PC-9 (cell line): ENCODE data around the gene NOP56. TPM values are rescaled to one million over a fixed set of nuclear protein-coding genes. Genes with fewer than 3 reads are reported as not detected.

ENCODE experiments used
- BruUV-seq: library from RNA; stranded (reverse); fragments of 400-500 nt; replicated peaks from 2 replicates; lab custom pipeline; 2021; lab: Mats Ljungman, UMichigan
- CTCF ChIA-PET: fragments of 300-600 bp; sonication (Branson Sonifier 250); formaldehyde crosslinking; loops from one replicate; lab custom pipeline; 2022; ENCODE audit warnings: antibody characterized with exemption; lab: Charles Lee
- POLR2A ChIA-PET: fragments of 300-600 bp; sonication (Branson Sonifier 250); formaldehyde crosslinking; loops from one replicate; lab custom pipeline; 2022; ENCODE audit warnings: antibody characterized with exemption; ENCODE audit not compliant: unreplicated experiment; lab: Charles Lee
- DNase-seq, 2 experiments: peaks; one replicate each; pipeline versions ENCODE4 v3.0.0 to v3.0.0-alpha.2; 2015 to 2022; ENCODE audit warnings: mixed read lengths in 1 of 2
- H2AFZ ChIP-seq: fragments of 200-600 bp; sonication (generic); 2 replicates; pipeline ENCODE4 v1.8.1; 2017; ENCODE audit warnings: antibody characterized with exemption
- H3F3A ChIP-seq: fragments of 200-600 bp; sonication (generic); 2 replicates; pipeline ENCODE4 v1.8.1; 2017; ENCODE audit warnings: antibody characterized with exemption, mild to moderate bottlenecking, low read depth; ENCODE audit not compliant: insufficient read depth
- H3K27ac ChIP-seq: fragments of 200-600 bp; sonication (generic); 2 replicates; pipeline ENCODE4 v1.6.1; 2016; ENCODE audit warnings: mixed run types
- H3K27me3 ChIP-seq: fragments of 200-600 bp; sonication (generic); 2 replicates; pipeline ENCODE4 v1.6.1; 2016; ENCODE audit warnings: low read depth, mixed run types; ENCODE audit not compliant: insufficient read depth
- H3K36me3 ChIP-seq: fragments of 200-600 bp; sonication (generic); 2 replicates; pipeline ENCODE4 v1.6.1; 2016; ENCODE audit warnings: low read depth, mixed run types
- H3K4me1 ChIP-seq: fragments of 200-600 bp; sonication (generic); replicated peaks from 2 replicates; pipeline ENCODE4 v1.6.1; 2016; ENCODE audit warnings: mixed run types; ENCODE audit not compliant: insufficient read depth
- H3K4me2 ChIP-seq: fragments of 200-600 bp; sonication (generic); 2 replicates; pipeline ENCODE4 v1.6.1; 2017; ENCODE audit warnings: mixed run types
- H3K4me3 ChIP-seq: fragments of 200-600 bp; sonication (generic); 2 replicates; pipeline ENCODE4 v1.6.1; 2016; ENCODE audit warnings: mixed run types
- H3K79me2 ChIP-seq: fragments of 200-600 bp; sonication (generic); 2 replicates; pipeline ENCODE4 v1.6.1; 2017; ENCODE audit warnings: low read depth, mixed run types
- H3K9me2 ChIP-seq: fragments of 200-600 bp; sonication (generic); 2 replicates; pipeline ENCODE4 v1.8.1; 2017; ENCODE audit warnings: mild to moderate bottlenecking; ENCODE audit not compliant: insufficient read depth
- H3K9me3 ChIP-seq: fragments of 200-600 bp; sonication (generic); 2 replicates; pipeline ENCODE4 v1.8.1; 2016; ENCODE audit warnings: low read depth; ENCODE audit not compliant: insufficient read depth
- H4K20me1 ChIP-seq: fragments of 200-600 bp; sonication (generic); 2 replicates; pipeline ENCODE4 v1.8.1; 2017; ENCODE audit not compliant: insufficient read depth
- CTCF ChIP-seq: fragments of 200-600 bp; sonication (generic); conservative IDR thresholded peaks from 2 replicates; pipeline ENCODE4 v1.6.1; 2017; ENCODE audit warnings: mixed run types, antibody characterized with exemption, mild to moderate bottlenecking, moderate library complexity
- EZH2 ChIP-seq: fragments of 200-600 bp; sonication (generic); IDR thresholded peaks from 2 replicates; pipeline ENCODE4 v1.8.0; 2017; ENCODE audit warnings: antibody characterized with exemption, low read depth
- intact Hi-C: fragments of 100-400 bp; cut with micrococcal nuclease; formaldehyde crosslinking; loops from one replicate; pipeline ENCODE4 v1.10.0; 2022; ENCODE audit not compliant: unreplicated experiment
- total RNA-seq: library from RNA; stranded (reverse); gene quantifications from 2 replicates; pipeline ENCODE4 v1.2.3, GENCODE V29; 2021

Gene NOP56
- total RNA-seq, 1 experiment from 2014 or later, result 210 TPM

GRCh38 chr20:2663364-2663886, 11.0 kb downstream of the NOP56 start:
- intact Hi-C loops, result no loop called here
- H3K4me2 ChIP-seq, result peak overlapping the region; percentile 97
- H3K79me2 ChIP-seq, result peaks cover 16% of the 10 kb centered on the region

GRCh38 chr20:2663887-2664719, 11.7 kb downstream of the NOP56 start, which contains the start of gene IDH3B:
Gene IDH3B, minus strand, starts transcription at chr20:2664216. Its CDS starts 28 bp downstream, at chr20:2664188.
- Histone ChIP-seq H3K36me3 (peaks cover 15% of the 10 kb centered on the region), H4K20me1 (no peaks in the 10 kb centered on the region), H3K4me2 (peak within 1 kb of the TSS; percentile 97), H3F3A (peaks cover 8% of the 10 kb centered on the region; the same call in 1 of the 2 replicates), H3K27me3 (no peaks in the 10 kb centered on the region), H3K27ac (peak within 1 kb of the TSS; percentile 80), H2AFZ (peak within 1 kb of the TSS; percentile 97), H3K79me2 (peaks cover 16% of the 10 kb centered on the region), H3K9me2 (no peaks in the 10 kb centered on the region), H3K4me3 (peak within 1 kb of the TSS; percentile 78), H3K4me1 (peaks cover 11% of the 10 kb centered on the region), H3K9me3 (no peaks in the 10 kb centered on the region)
- intact Hi-C loops, result no loop called here
- TF ChIP-seq EZH2 (no peak), CTCF (no peak)
- CTCF ChIA-PET, result interaction anchor here (0.8 kb wide), 1 partner anchor 9 kb away, joined by 3 read pairs; no protein-coding TSS in a partner anchor
- POLR2A ChIA-PET, result interaction anchor here (0.6 to 1.2 kb wide), 4 partner anchors 11 to 785 kb away, joined by 3 to 5 read pairs (median 4); partner anchors contain the start of genes NOP56 and SNRPB
- DNase-seq, result peak; percentile 79 to 80
- TSS peak; percentile 100 for BruUV-seq

More at GRCh38 chr20:2663364-2663886, 11.0 kb downstream of the NOP56 start:
- Histone ChIP-seq H3K4me3 (peak overlapping the region; percentile 78), H3K9me2 (no peaks in the 10 kb centered on the region), H3K4me1 (peaks cover 11% of the 10 kb centered on the region), H3K9me3 (no peaks in the 10 kb centered on the region), H3F3A (peaks cover 15% of the 10 kb centered on the region), H3K36me3 (peaks cover 15% of the 10 kb centered on the region), H3K27me3 (no peaks in the 10 kb centered on the region), H4K20me1 (no peaks in the 10 kb centered on the region), H3K27ac (no peak overlapping the region), H2AFZ (peak overlapping the region; percentile 97)
- ChIA-PET CTCF (no interaction called here), POLR2A (interaction anchor here (0.6 to 1.2 kb wide), 2 partner anchors 10 to 193 kb away, joined by 4 to 5 read pairs; partner anchors contain the start of genes NOP56 and SNRPB)
- no peak for DNase-seq
- TF ChIP-seq EZH2 (no peak), CTCF (no peak)
- BruUV-seq, result TSS peak; percentile 40

- H3K9me2 ChIP-seq, result no peaks in the 10 kb centered on the region
- POLR2A ChIA-PET, result interaction anchor here (0.5 kb wide), 1 partner anchor 146 kb away, joined by 7 read pairs; no protein-coding TSS in a partner anchor
- no peaks in the 10 kb centered on the region for H3K4me1 ChIP-seq
- H3K79me2 ChIP-seq, result no peaks in the 10 kb centered on the region
- H2AFZ ChIP-seq, result no peak overlapping the region
- BruUV-seq, result no TSS peak
- H3K4me2 ChIP-seq, result no peak overlapping the region
- H4K20me1 ChIP-seq, result no peaks in the 10 kb centered on the region
- no peaks in the 10 kb centered on the region for H3K36me3 ChIP-seq
- no peaks in the 10 kb centered on the region for H3K9me3 ChIP-seq
- H3K27ac ChIP-seq, result no peak overlapping the region
- H3K4me3 ChIP-seq, result no peak overlapping the region
- peaks cover under 1% of the 10 kb centered on the region; the same call in 1 of the 2 replicates for H3K27me3 ChIP-seq
- TF ChIP-seq CTCF (no peak; the same call in 1 of the 2 replicates), EZH2 (no peak)
- CTCF ChIA-PET, result no interaction called here
- no peaks in the 10 kb centered on the region for H3F3A ChIP-seq
- intact Hi-C loops, result no loop called here
- DNase-seq, result no peak
Measured at GRCh38 chr20:2671977-2672376, 19.5 kb downstream of the NOP56 start.
